GM12874 (cell line): ENCODE results near the gene RAB11A.

Experiments
- CTCF ChIP-seq: IDR thresholded peaks from 2 replicates; pipeline ENCODE4 v1.5.1; 2011; ENCODE audit warnings: low read depth, mild to moderate bottlenecking, control low read depth, low read length, moderate library complexity; ENCODE audit not compliant: insufficient read depth

Gene RAB11A

GRCh38 chr15:65922621-65923020, 53.3 kb downstream of the RAB11A start:
- TF ChIP-seq CTCF = no peak

GRCh38 chr15:65923264-65923663, 54.0 kb downstream of the RAB11A start:
- no peak for TF ChIP-seq CTCF

GRCh38 chr15:65924004-65924403, 54.7 kb downstream of the RAB11A start:
- no peak for TF ChIP-seq CTCF

- TF ChIP-seq CTCF = no peak
Observed at GRCh38 chr15:65925338-65925737, 56.0 kb downstream of the RAB11A start.

GRCh38 chr15:65926459-65926858, 57.2 kb downstream of the RAB11A start:
- no peak for TF ChIP-seq CTCF

- no peak for TF ChIP-seq CTCF
Observed at GRCh38 chr15:65926899-65927298, 57.6 kb downstream of the RAB11A start.

- no peak for TF ChIP-seq CTCF
Observed at GRCh38 chr15:65927545-65927944, 58.3 kb downstream of the RAB11A start.

- no peak for TF ChIP-seq CTCF
Observed at GRCh38 chr15:65929573-65929972, 60.3 kb downstream of the RAB11A start.
